GM19468 (cell line): ENCODE measurements around the gene GRIK4.

Experiments used
- ATAC-seq: cut with Tn5 transposase; IDR thresholded peaks from one replicate; pipeline ENCODE4 v1.9.1; 2021; ENCODE audit warnings: mild to moderate bottlenecking, moderate library complexity, moderate number of reproducible peaks; ENCODE audit not compliant: unreplicated experiment; ENCODE audit errors: extremely low read depth

GRIK4 gene

GRCh38 chr11:120690406-120690805 lies 178.9 kb downstream of the GRIK4 start:
- ATAC-seq = no peak

- ATAC-seq = no peak
These were observed 183.2 kb downstream of the GRIK4 start for GRCh38 chr11:120694726-120695125.

DNA sequence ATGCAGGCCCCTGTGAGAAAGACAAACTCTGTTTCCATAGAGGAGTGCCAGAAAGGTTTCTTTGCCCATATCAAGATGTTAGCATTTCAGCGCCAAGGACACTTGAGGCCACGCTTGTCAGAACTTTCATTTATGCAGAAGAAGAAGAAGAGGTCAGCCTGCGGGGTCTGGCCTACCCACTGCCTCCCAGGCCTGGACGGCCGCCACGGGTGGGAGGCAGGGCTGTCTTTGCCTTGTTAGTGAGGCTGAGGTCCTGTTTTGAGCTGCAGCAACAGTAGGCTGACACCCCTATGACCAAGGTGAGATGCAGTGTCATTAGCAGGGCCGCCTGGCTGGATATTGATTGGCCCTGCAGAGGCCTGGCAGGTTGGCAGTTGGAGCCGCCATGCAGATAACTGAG lies 183.9 kb downstream of the GRIK4 start:
- ATAC-seq = no peak

DNA sequence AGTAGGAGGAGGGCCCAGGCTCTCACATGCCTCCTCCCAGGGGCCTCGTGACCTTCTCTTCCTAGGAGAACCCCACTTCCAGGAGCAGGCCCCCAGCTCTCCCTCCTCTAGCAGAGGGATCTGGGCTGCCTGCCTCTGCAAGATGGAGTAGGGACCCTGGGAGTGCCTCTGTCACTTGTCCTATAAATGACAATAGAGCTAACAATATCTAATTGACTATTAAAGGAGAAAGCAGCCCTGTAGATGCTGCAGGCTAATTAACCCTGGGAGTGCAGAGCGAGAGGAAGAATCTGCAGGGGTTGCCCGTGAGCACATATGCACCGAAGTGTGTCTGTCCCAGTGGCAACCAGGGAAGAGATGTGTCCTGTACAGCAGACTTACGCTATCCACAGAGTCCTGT lies 184.4 kb downstream of the GRIK4 start:
- no peak for ATAC-seq

- no peak for ATAC-seq
These were observed 185.2 kb downstream of the GRIK4 start for GRCh38 chr11:120696597-120697218.

DNA sequence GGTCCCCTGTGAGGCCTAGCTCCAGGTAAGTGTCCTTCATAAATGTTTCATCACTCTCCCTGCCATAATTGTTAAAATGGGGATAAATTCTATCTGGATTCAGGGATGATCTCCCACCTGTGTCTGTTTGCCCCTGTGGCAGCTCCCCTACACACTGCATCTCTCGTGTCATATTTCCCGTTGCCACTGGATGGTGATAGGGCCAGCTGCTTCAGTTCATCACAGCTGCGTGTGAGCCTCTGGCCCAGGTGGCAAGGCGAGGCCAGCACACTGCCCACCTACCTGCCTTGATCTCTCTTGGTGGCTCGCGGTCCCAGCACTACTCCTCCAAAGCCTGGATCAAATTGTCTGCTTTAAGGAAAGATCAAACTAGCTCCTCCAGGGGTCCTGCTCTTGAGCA lies 187.4 kb downstream of the GRIK4 start:
- no peak for ATAC-seq

DNA sequence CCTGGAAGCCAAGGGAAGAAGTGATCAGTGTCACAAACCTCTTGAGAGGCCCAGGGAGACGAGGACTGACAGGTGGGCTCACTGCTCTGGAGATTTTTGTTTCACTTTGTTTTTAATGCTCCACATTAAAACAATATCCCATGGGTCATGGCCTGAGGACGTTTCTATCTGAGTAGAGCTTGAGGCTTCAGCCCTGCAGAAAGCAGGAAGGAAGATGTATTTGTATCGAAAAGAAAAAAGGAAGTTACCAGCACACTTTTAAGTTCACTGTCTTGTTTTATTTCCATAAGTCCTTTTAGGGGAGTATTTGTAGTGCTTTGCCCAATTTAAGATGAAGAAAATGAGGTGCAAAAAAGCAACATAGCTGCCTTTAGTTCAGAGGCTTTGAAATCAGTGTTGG lies 191.1 kb downstream of the GRIK4 start:
- ATAC-seq = no peak

- ATAC-seq = peak; percentile 36
These were observed 192.0 kb downstream of the GRIK4 start for GRCh38 chr11:120703358-120704152.

GRCh38 chr11:120704256-120704750 lies 192.8 kb downstream of the GRIK4 start:
- no peak for ATAC-seq

DNA sequence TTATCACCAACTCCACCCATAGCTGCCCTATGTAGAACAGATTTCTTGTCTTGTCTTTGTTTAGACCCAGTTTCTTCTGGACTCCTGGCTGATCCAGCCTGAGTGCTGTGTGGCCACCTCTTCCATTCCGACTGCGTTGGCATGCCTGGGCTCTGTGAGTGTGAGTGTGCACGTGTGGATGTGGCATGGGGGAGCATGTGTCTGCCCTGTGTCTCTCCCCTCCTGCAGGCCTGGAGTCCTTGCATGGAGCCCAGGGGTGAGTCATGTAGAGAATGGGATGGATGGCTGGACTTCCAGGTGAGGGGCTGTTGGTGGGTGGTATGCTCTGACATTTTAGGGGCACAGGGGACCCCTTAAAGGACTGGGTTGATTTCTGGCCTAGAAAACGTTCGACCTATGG lies 194.7 kb downstream of the GRIK4 start:
- ATAC-seq = no peak

- ATAC-seq = no peak
These were observed 195.6 kb downstream of the GRIK4 start for GRCh38 chr11:120707098-120707497.

DNA sequence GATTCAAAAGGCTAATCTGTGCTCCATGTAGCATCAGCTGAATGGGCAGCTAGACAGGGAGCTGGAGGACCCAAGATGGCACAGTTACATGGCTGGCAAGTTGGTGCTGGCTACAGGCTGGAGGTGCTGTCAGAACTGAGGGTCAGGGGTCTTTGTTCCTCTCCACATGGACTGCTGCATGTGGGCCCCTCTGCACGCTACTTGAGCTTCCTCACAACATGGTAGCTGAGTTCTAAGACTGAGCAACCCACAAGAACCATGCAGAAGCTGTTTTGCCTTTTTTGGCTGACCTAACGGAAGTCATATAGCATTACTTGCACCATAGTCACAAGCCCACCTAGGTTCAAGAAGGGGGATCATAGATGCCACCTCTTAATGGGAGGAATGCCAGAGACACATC lies 196.1 kb downstream of the GRIK4 start:
- ATAC-seq = no peak

DNA sequence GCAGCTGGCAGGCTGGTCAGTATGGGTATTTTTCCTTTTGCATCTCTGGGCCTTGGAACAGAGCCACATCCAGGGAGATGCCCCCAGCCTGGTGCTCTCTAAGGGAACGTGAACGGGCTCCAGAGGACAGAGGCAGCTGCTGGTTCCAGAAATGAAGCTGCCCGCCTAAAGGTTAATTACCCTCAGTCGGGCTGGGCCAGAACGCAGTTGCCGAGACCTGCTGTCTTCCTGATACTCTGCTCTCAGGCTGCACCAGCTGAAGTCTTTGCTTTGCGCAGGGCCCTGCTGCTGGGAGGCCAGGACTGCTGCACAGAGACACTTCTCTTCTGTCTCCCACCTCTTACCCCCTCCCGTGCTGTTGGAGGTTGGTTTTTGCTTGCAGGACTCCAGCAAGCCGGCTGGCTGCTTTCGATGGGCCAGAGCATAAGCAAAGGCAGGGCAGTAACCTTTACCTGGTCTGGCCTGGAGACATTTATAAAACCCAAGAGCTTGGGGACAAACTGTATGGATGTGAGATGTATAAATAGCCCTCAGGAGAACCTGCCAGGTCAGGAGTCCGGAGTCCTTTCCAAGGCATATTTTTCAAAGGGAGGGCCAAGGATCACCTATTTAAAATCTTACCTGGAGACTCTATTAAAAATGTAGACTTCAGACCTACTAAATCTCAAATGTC lies 197.1 kb downstream of the GRIK4 start:
- ATAC-seq = no peak

GRCh38 chr11:120709808-120710207 lies 198.3 kb downstream of the GRIK4 start:
- peak; percentile 41 for ATAC-seq

GRCh38 chr11:120710354-120711131 lies 199.0 kb downstream of the GRIK4 start:
- no peak for ATAC-seq

- no peak for ATAC-seq
These were observed 200.5 kb downstream of the GRIK4 start for GRCh38 chr11:120712014-120712413.

DNA sequence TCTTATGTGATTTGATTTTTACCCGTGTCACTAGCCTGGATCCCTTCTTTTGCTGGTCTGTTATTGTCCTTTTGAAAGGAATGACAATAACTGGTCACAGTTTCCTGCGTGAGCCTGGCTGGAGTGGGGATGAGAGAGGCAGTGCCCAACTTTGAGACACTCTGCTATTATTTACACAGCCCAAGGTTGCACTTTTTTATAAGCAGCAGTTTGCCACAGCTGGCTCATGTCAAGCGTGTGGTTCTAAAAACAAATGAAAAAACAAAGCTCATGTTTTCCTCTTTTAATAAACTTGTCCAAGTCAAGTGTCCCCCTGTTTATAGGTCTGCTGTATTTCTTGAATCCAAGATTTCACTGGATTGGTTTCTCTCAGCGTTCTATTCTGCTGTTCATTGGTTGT lies 201.3 kb downstream of the GRIK4 start:
- ATAC-seq = no peak

GRCh38 chr11:120713296-120713695 lies 201.7 kb downstream of the GRIK4 start:
- ATAC-seq = no peak

DNA sequence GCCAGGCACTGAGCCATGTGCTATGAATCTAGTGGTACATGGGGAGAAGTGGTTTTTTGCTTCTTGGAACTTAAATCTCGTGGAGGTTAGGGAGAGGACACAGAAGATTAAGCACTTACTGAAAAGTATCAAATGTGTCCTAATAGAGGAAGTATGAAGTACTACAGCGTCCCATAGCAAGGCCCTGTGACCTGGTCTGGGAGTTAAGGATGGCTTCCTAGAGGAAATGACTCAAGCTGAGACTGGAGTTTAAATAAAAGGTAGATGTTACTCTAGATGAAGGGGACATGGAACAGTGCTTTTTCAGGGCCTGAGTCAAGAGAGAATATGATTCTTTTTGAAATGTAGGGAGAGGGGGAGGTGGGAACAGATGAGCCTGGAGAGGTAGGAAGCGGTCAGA lies 202.9 kb downstream of the GRIK4 start:
- no peak for ATAC-seq

- no peak for ATAC-seq
These were observed 203.7 kb downstream of the GRIK4 start for GRCh38 chr11:120715239-120715638.
